Stimulated activated CD4-positive, alpha-beta T cell treated with anti-CD3 and anti-CD28 coated beads, Interleukin-15, amount 100 ng/mL, for 48 hours (primary cell): Measurements from ENCODE around the gene NIPBL.
A peak's percentile ranks its signal among the peaks of the same experiment; 100 is the strongest.
"Not testable (repeated sequence)": the region's sequence is repeated elsewhere in the genome, so short reads cannot be mapped to it uniquely, and the experiment has no call there.

Experiments
- DNase-seq, 2 donors: peaks; one replicate each; pipeline ENCODE4 v3.0.0-alpha.2; 2020; ENCODE audit warnings: low read depth in 2 of 2

NIPBL gene

GRCh38 chr5:36904677-36905076 lies 28.1 kb downstream of the NIPBL start:
- no peak for DNase-seq

- DNase-seq, result no peak
Observed at GRCh38 chr5:36908544-36909260, 32.1 kb downstream of the NIPBL start.

- no peak for DNase-seq
Observed at GRCh38 chr5:36915653-36916052, 39.1 kb downstream of the NIPBL start.

- not testable (repeated sequence) for DNase-seq
Observed at GRCh38 chr5:36916614-36917013, 40.0 kb downstream of the NIPBL start.

- not testable (repeated sequence) for DNase-seq
Observed at GRCh38 chr5:36917358-36917757, 40.8 kb downstream of the NIPBL start.

GRCh38 chr5:36919238-36919637 lies 42.7 kb downstream of the NIPBL start:
- DNase-seq, result no peak

GRCh38 chr5:36919650-36920049 lies 43.1 kb downstream of the NIPBL start:
- no peak for DNase-seq

GRCh38 chr5:36928947-36929346 lies 52.4 kb downstream of the NIPBL start:
- DNase-seq, result no peak

GRCh38 chr5:36929438-36929837 lies 52.9 kb downstream of the NIPBL start:
- DNase-seq, result no peak

GRCh38 chr5:36932056-36932455 lies 55.5 kb downstream of the NIPBL start:
- DNase-seq, result no peak

- no peak for DNase-seq
Observed at GRCh38 chr5:36932699-36933098, 56.1 kb downstream of the NIPBL start.

GRCh38 chr5:36934740-36935356 lies 58.3 kb downstream of the NIPBL start:
- peak in 1 of 2 donors; percentile 12 for DNase-seq

- DNase-seq, result no peak
Observed at GRCh38 chr5:36935805-36936204, 59.2 kb downstream of the NIPBL start.

GRCh38 chr5:36936309-36936708 lies 59.7 kb downstream of the NIPBL start:
- no peak for DNase-seq

GRCh38 chr5:36938129-36938528 lies 61.6 kb downstream of the NIPBL start:
- no peak for DNase-seq

- no peak for DNase-seq
Observed at GRCh38 chr5:36939969-36940858, 63.6 kb downstream of the NIPBL start.

- DNase-seq, result no peak
Observed at GRCh38 chr5:36943584-36943983, 67.0 kb downstream of the NIPBL start.

GRCh38 chr5:36944024-36944423 lies 67.5 kb downstream of the NIPBL start:
- DNase-seq, result no peak

- no peak for DNase-seq
Observed at GRCh38 chr5:36944607-36945225, 68.1 kb downstream of the NIPBL start.

- no peak for DNase-seq
Observed at GRCh38 chr5:36945687-36946086, 69.1 kb downstream of the NIPBL start.

- DNase-seq, result no peak
Observed at GRCh38 chr5:36946101-36946500, 69.5 kb downstream of the NIPBL start.

- no peak for DNase-seq
Observed at GRCh38 chr5:36948041-36948440, 71.5 kb downstream of the NIPBL start.
